KOPT-K1 (cell line): ENCODE measurements around the gene C2CD3.

Experiments used
- H3K27ac ChIP-seq: fragments of 200-600 bp; sonication (generic); 2 replicates; pipeline ENCODE4 v1.5.1; 2016; ENCODE audit warnings: antibody characterized with exemption, mild to moderate bottlenecking, low read depth, low read length; ENCODE audit not compliant: poor library complexity, severe bottlenecking
- H3K36me3 ChIP-seq: fragments of 200-600 bp; sonication (generic); 2 replicates; pipeline ENCODE4 v1.5.1; 2017; ENCODE audit warnings: antibody characterized with exemption, mild to moderate bottlenecking, low read length, moderate library complexity; ENCODE audit not compliant: insufficient read depth
- H3K9me3 ChIP-seq: fragments of 200-600 bp; sonication (generic); 2 replicates; pipeline ENCODE4 v1.5.1; 2017; ENCODE audit warnings: antibody characterized with exemption, low read length, mild to moderate bottlenecking; ENCODE audit not compliant: insufficient read depth, poor library complexity, severe bottlenecking

The C2CD3 gene, protein sequence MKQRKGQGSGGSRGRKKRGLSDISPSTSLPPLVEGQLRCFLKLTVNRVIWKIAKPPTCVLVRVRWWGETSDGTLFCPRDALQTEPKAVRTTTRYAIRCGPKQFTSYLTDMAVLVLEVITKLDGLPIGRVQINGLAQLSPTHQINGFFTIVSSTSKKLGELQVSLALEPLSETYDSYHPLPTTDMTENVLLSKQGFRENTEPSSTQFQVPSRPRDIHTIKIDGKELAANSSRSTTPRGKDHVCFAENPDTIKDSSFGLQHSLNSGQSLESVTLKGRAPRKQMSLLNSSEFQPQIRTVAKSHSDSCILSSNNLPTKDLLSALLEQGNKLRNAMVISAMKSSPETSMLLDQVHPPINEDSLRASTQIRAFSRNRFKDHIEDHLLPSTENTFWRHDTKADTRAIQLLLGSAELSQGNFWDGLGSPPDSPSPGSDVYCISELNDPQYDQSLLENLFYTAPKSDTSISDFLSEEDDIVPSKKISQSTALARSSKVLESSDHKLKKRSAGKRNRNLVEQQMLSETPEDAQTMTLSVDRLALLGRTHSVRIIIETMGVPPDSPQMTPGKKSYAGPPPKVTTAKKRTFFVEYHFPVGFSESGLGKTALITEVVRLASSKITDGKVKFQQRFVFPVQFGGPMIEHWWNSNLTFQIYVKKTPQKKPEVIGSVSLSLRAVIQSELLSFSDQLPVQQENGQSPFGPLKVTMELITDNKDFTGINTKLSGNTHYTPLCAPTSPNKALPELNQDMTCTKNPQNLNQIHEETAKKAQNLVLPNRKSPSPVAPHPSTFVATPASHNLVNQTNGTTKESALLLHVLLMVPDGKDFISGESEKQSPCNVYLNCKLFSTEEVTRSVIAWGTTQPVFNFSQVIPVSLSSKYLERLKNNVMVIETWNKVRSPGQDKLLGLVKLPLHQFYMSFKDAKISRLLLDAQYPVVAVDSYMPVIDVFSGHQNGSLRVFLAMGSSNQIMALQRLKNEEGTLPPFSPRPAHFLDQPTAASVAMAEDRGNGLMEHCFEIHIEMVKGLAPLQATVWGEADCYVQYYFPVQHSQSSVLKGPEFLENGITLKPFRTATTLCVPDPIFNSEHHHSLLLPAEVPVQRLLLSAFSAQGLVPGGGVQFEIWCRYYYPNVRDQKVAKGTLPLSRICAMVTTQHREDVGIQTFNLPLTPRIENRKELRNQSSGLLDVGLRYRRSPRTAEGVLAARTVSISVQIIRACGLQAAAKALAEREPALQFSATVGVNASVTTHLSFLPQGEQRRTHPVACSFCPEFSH (N-terminal part only)

DNA sequence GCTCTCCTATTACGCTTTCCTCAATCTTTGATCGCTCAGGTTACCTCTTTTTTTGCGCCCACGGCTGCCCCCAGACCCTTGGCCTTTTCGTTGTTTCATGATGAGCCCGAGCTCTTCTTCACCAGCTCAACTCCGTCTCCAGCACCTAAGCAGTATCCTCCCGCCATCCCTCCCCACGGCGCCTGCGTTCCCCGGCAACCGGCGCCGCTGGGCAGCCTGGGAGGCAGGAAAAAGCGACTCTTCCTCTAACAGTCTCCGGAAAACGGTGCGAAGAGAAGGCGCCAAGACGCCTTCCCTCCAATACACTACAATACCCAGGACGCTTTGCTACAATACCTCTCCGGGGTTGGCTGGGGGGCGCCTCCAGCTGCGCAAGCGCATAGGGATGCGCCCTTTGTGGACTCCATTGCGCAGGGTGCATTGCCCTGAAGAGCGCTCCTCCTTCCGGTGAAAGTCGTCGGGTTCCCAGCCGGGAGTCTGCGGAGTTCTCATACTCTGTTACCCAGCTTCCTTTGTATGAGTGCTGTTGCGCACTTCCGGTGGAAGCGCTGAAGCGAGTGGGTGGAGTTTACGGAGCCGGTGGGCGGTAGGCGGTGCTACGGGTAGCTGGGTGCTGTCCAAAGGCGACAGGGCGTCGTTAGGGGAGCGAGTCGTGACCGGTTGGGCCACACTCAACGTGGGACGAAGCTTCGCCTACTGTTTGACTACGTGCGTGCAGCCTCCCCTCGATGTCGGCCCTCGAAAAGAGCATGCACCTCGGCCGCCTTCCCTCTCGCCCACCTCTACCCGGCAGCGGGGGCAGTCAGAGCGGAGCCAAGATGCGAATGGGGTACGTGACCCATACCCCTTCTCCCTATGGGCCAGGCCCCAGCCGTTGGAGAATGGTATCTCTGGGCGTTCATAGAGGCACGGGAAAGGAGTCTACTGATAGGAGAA, at the start of gene C2CD3, which contains the start of gene PPME1:
C2CD3 (minus strand) TSS at position 309 of the 936 bp plus-strand sequence; CDS start at position 99, 210 bp downstream.
PPME1 (plus strand) TSS at position 596 of the 936 bp plus-strand sequence; CDS start at position 729, 133 bp downstream.
- Histone ChIP-seq H3K27ac (peak within 1 kb of the TSS; percentile 78), H3K36me3 (peaks cover 40% of the 10 kb centered on the region), H3K9me3 (no peaks in the 10 kb centered on the region)

DNA sequence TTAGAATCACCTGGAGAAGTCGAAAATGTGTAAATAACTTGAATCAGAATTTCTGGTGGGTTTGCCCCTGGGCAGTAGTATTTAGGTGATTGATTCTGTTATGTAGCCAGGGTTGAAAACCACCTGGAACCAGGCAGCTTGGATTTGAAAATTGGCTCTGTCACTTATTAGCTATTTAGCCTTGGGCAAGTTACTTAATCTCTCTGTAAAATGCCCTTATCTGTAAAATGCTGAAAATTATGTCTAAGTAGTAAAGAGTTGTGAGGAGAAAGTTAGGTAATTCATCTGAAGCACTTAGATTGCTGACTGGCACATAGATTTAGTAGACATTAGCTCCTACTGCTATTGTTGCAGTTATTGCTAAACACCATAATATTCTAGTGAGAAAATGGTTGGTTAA, 49.6 kb upstream of the C2CD3 start:
- H3K27ac ChIP-seq: no peak overlapping the region
- H3K9me3 ChIP-seq: no peaks in the 10 kb centered on the region

DNA sequence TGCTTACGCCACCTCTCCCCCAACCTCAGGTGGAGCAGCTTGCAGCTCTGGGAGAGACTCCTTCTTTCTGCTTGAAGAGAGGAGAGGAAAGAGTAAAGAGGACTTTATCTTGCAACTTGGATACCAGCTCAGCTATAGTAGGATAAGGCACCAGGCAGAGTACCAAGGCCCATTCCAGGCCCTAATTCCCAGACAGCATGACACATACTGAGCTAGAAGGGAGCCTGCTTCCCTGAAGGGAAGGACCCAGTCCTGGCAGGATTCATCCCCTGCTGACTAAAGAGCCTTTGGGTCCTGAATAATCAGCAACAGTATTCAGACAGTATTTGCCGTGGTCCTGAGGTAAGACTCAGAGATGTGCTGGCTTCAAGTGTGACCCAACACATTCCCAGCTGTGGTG, 41.7 kb upstream of the C2CD3 start:
- H3K36me3 ChIP-seq: peaks cover 80% of the 10 kb centered on the region
- peaks cover 7% of the 10 kb centered on the region for H3K9me3 ChIP-seq
- no peak overlapping the region for H3K27ac ChIP-seq

More for the DNA sequence above, 49.6 kb upstream of the C2CD3 start:
- H3K36me3 ChIP-seq: peaks cover 19% of the 10 kb centered on the region

DNA sequence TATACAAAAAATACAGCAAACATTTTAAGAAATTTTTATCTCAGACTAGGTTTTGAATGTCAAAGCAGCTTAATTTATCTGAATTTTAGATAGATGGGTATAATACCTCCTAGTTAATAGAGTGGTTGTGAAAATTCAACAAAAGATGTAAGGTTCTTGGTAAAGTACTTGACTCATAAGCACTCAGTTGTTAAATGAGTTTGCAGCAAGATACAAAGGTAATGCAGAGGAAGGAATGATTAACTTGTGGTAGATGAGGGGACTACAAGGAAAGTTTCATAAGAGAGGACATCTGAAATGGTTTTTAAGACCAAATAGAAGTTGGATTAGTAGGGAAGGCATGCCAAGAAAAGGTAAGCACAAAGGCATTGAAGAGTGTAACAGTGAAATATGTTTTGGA, 37.7 kb upstream of the C2CD3 start:
- peaks cover 7% of the 10 kb centered on the region for H3K9me3 ChIP-seq
- peaks cover 86% of the 10 kb centered on the region for H3K36me3 ChIP-seq
- H3K27ac ChIP-seq: no peak overlapping the region

DNA sequence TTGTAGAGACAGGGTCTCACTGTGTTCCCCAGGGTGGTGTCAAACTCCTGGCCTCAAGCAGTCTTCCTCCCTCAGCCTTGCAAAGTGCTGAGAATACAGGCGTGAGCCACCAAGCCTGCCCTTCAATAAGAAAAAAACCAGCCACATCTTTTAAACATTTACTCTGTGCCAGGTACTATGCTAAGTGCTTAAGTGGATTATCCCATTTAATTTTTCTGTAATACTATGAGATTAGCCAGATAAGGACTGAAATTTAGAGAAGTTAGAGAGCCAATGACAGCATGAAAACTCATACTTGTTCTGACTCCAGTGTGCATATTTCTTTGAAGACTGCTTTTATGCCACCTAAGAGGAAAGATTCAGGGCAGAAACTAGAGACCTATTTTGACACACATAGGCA, 35.9 kb upstream of the C2CD3 start:
- peaks cover 69% of the 10 kb centered on the region for H3K36me3 ChIP-seq

DNA sequence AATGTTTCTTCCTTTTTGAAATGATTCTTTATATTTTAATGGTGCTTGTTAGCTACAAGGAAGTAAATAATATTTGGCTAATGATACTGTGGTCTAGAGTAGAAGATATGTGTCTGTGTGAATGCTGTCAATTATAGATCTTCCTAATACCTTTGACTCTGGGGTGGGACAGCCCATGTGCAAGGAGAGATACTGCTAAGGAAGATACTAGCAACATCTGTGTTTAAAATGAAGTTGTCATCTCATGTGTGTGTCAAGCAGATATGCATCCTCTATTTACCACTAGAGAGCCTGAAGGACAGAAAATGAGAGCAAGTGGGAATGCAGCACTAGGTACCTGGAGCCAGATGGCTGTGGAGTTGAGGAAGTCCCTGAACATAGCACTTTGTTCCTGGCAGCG, 34.4 kb upstream of the C2CD3 start:
- peaks cover 54% of the 10 kb centered on the region for H3K36me3 ChIP-seq
- no peak overlapping the region for H3K27ac ChIP-seq
- no peaks in the 10 kb centered on the region for H3K9me3 ChIP-seq

More for the DNA sequence above, 35.9 kb upstream of the C2CD3 start:
- no peak overlapping the region for H3K27ac ChIP-seq
- no peaks in the 10 kb centered on the region for H3K9me3 ChIP-seq

DNA sequence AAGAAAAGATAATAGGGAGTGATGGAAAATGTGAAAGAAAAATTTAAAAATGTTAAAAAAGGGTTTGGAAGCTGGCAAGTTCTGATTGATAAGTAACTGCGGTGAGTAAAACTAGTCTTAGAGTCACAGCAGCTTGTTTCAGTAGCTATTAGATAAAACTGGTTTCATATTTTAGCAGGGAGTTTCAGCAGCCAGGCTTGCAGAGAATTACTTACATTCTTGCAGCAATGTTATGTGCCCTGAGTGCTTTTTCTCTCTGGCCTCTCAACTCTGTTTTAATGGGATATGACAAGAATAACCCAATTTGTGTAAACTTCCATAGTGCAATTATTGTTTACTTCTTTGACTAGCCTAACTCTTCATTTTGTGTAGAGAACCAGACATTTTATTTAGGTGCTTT, 33.9 kb upstream of the C2CD3 start:
- Histone ChIP-seq H3K36me3 (peaks cover 49% of the 10 kb centered on the region), H3K9me3 (peaks cover under 1% of the 10 kb centered on the region)

DNA sequence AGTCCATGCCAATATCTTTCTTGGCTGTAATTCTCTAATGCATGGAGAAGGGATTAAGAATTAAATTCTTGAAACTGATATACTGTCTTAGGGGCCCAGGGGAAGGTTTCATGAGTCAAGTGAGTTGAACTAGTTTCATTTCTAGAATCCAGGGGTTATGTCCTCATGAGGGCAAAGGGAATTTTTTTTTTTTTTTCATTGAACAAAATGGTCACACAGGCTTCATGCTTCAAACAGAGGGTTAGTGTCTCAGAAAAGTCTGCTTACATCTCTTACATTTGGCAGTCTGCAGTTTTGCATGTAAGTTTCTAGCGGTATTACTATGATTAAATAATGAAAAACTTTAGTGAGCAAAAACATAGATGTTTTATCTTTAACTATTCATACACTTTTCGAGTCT, 33.2 kb upstream of the C2CD3 start:
- Histone ChIP-seq H3K27ac (no peak overlapping the region), H3K36me3 (peaks cover 42% of the 10 kb centered on the region), H3K9me3 (peaks cover 8% of the 10 kb centered on the region)

More for the DNA sequence above, 33.9 kb upstream of the C2CD3 start:
- no peak overlapping the region for H3K27ac ChIP-seq

DNA sequence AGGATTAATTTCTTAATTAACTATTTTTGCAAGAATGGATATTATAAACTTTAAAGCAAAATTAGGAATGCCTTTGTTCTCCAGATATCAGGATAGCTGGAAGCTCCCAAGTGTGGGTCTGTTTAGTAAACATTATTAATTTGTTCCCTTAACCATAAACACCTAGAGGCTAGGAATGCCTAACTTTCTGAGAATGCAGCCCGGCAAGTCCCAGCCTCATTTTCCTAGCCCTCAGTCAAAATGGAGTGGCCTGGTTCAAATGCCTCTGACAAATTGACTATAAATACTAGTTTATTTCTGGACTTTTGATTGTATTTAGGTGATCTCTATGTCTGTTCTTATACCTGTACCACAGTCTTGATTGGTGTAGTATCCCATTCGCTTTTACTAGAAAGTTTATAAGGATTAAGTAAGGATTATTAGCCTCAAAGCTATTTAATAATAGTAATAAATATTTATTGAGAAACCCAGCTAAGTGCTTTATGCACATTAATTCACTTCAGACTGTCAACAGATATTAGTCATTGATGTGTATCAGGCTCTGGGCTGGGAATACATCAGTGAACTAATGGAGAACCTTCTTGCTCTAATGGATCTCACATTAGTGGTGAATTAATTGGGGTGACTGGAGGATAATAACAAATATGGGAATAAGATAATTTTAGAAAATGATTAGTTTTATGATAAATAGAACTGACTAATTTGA, 26.1 kb upstream of the C2CD3 start:
- H3K9me3 ChIP-seq: peaks cover 28% of the 10 kb centered on the region
- peaks cover 7% of the 10 kb centered on the region; the same call in 1 of the 2 replicates for H3K36me3 ChIP-seq
- no peak overlapping the region for H3K27ac ChIP-seq

DNA sequence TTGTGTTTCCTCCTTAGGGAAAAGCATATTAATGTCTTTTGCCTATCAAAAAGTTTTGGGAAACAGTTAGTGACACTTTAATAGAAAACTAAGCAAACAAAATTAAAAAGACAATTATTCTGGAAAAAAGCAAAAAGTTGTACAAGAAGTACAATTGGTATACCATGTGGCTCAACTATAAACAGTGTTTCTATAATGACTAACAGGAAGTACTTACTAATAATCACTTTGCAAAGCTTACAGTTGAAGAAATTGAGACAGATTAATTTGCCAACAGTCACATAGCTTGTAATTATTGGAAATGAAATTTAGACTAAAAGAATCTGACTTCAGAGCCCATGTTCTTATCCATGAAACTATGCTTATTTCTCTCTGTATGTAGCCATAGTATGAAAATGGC, 25.0 kb upstream of the C2CD3 start:
- H3K27ac ChIP-seq: no peak overlapping the region
- H3K9me3 ChIP-seq: peaks cover 37% of the 10 kb centered on the region
- H3K36me3 ChIP-seq: peaks cover 11% of the 10 kb centered on the region; the same call in 1 of the 2 replicates

DNA sequence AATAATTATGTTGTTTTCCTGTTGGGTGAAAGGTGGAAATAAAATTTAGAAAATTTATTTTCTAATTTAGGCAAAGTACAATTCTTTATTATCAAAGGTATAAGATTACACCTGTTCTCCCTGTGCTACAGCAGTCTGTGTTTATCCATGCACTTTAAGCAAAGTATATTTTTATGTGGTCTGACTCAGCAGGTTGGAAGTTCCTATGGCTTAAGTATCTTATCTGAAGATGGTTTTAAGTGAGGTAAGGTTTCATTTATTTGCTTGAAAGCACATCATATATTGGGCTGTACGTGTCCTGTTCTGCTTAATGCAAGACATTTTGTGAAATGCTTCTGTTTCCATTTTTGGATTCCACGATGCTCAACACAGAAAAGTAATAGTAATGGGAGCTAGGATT, 14.9 kb upstream of the C2CD3 start:
- H3K36me3 ChIP-seq: peaks cover 36% of the 10 kb centered on the region
- no peak overlapping the region for H3K27ac ChIP-seq
- peaks cover 9% of the 10 kb centered on the region for H3K9me3 ChIP-seq

DNA sequence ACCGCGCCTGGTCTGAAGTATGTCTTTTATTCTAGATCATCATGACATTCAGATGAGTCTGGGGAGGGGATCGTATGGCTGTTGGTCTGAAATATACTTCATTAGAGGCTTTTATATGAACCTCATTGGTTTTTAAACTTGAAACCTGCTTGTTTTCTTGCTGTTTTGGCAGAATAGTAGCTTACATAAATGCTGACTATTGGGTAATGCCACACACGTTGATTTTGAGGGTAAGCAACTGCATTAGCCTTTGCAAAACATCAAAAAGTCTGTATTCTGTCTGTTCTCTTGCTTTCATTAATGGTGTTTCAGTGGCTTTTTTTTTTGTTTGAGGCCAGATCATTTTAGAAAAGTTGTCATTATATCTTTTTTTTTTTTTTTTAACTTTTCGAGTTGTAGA, 14.5 kb upstream of the C2CD3 start:
- no peak overlapping the region for H3K27ac ChIP-seq
- peaks cover 5% of the 10 kb centered on the region for H3K9me3 ChIP-seq
- peaks cover 32% of the 10 kb centered on the region for H3K36me3 ChIP-seq

DNA sequence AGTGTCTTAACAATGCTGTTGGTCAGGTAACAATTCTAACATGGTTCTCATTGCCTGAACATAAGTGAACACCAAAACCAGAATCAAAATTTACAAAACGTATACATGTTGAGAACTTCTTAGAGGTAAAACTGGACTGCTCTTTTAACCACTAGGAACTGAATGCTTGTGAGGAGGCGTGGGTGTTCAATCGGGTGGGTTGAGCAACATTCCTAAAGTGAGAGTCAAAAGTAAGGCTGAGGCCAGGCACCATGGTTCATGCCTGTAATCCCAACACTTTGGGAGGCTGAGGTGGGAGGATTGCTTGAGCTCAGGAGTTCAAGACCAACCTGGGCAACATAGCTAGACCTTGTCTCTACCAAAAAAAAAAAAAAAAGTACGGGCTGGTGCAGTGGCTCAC, 11.8 kb upstream of the C2CD3 start:
- no peak overlapping the region for H3K27ac ChIP-seq
- peaks cover 20% of the 10 kb centered on the region; the same call in 1 of the 2 replicates for H3K36me3 ChIP-seq
- H3K9me3 ChIP-seq: no peaks in the 10 kb centered on the region
